ENCODE results near the gene NTSR1.

Gene NTSR1

DNA sequence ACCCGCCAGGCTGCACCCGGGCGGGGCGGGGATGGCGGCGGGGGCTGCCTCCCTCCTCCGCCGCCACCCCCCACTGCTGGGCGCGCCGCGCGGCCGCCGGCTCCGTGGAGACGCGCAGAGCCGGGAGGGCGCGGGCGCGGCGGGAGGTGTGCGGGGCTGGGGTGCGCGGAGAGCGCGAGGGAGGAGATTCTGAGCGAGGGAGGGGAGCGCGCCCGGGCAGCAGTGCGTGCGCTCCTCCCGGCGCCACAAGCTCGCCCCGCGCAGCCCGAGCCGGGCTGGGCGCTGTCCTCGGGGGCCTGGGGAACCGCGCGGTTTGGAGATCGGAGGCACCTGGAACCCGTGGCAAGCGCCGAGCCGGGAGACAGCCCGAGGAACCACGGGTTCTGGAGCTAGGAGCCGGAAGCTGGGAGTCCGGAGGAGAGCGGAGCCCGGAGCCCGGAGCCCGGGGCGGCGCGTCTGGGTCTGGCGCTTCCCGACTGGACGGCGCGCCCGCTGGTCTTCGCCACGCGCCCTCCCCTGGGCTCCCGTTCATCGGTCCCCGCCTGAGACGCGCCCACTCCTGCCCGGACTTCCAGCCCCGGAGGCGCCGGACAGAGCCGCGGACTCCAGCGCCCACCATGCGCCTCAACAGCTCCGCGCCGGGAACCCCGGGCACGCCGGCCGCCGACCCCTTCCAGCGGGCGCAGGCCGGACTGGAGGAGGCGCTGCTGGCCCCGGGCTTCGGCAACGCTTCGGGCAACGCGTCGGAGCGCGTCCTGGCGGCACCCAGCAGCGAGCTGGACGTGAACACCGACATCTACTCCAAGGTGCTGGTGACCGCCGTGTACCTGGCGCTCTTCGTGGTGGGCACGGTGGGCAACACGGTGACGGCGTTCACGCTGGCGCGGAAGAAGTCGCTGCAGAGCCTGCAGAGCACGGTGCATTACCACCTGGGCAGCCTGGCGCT, at the start of gene NTSR1:
NTSR1 (plus strand) TSS at position 246 of the 946 bp plus-strand sequence; CDS start at position 618, 372 bp downstream.
- no peak for DNase-seq (ENCODE audit: low read depth)

GRCh38 chr20:62659488-62660239, 49.0 kb upstream of the NTSR1 start:
- DNase-seq (ENCODE audit: low read depth), result no peak

- no peak for DNase-seq (ENCODE audit: low read depth)
Observed at GRCh38 chr20:62660240-62660615, 48.4 kb upstream of the NTSR1 start.

GRCh38 chr20:62660768-62661167, 47.9 kb upstream of the NTSR1 start:
- DNase-seq (ENCODE audit: low read depth), result no peak

DNA sequence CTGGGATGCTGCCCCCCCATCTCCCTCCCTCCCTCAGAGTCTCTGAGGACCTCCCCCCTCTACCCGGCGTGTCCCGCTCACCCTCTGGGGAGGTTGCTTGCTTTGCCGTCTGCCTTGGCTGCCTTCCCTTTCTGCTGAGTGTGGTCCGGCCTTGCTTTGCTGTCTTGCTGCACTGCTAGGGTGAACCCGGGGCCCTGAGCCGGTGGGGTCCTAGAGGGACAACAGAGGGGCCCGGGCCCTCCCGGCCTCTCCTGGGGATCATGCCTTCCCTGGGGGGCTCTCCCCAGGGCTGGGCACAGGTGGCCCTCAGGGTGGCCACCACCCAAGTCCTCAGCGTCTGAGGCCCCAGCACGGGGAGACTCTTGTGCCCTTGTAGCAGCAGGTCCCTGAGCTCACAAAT, 47.0 kb upstream of the NTSR1 start:
- DNase-seq (ENCODE audit: low read depth), result no peak

DNA sequence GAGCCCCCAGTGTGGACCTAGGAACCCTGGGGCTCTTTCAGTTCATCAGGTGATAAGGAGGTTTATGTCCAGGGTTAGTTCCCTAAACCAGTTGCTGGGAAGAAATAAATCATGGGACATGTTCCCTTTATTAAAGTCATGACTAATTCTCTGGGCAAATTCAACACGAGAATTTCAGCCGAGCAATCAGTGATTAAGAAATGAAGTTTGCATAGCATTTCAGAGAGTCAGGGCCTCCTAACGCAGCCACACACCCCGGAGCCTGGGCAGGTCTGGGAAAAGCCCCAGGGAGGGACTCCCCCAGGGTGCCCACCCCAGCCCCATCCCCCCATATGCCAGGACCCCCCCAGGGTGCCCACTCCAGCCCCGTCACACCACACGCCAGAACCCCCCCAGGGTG, 46.2 kb upstream of the NTSR1 start:
- peak; percentile 78 for DNase-seq (ENCODE audit: low read depth)

GRCh38 chr20:62663145-62664018, 45.3 kb upstream of the NTSR1 start:
- DNase-seq (ENCODE audit: low read depth), result no peak

DNA sequence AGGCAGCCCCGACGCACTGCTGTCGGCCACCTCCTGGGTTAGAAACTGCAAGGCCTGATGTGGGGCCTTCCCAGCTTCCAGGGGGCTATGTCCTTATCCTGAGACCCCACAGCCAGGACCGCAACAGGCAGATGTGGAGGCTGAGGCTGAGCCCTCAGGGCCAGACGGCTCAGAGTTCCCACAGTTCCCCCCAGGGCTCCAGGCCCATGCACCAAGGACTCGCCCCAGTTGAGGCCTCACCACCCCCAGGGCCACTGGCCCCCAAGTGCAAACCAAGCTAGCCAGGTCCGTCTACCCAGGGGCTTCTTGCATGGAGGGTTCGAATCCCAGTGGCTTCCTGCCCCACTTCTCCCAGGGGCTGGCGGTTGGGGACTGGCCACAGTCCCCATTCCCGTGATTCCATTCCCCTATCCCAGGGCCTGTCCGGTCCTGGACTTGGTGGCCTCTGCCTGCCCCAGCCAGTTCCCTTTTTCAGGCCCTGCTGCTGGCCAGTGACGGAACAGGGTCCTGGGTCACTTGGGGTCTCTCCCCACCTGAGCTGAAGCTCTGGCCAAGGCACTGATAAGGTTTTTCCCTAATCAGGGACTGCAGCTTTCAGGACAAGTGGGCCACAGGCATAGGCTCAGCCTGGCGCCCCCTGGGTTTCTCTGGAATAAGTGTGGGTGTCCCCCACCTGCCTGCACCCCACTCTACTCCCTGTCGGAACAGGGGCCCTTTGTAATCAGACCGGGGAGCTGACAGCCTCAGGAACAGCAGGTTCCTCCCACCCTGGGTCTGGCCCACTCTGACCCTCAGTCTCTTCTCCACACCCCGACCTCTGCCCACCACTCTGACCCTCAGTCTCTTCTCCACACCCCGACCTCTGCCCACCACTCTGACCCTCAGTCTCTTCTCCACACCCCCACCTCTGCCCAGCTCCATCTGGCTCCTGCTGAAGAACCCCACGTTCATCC, 44.3 kb upstream of the NTSR1 start:
- DNase-seq (ENCODE audit: low read depth), result no peak

- DNase-seq (ENCODE audit: low read depth), result no peak
Observed at GRCh38 chr20:62665153-62665754, 43.4 kb upstream of the NTSR1 start.

DNA sequence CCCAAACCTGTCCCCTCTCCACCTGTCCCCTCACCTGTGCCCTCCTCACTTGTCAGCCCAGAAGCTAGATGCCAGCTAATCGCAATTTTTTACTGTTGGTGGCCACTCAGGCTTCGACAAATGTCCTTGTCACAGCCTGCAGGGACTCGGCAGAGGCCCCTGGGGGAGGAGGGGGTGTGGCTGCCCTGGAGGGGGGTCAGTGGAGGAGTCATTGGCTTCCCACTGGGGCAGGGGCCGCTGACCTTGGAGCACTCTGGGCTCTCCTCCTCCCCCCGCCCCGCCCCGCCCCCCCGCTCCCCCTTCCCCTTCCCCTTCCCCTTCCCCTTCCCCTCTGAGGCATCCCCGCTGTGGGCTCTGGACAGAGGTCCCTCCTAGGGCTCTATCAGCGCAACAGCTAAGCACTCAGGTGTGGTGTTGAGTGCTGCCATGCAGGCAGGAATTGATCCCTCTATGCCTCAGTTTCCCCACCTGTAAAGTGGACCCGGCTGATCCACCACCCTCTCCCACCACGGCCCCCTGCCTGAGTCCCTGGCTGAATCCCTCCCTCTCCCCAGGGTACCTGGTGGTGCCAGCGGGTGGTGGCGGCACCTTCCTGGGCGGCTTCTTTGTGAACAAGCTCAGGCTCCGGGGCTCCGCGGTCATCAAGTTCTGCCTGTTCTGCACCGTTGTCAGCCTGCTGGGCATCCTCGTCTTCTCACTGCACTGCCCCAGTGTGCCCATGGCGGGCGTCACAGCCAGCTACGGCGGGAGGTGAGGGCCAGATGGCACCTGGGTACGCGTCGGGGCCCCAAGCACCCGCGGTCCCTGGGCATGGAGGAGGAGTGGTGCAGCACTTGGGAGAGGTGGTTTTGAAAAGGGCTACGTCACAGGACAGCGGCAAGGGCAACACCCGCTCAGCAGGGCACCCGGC, 42.6 kb upstream of the NTSR1 start:
- DNase-seq (ENCODE audit: low read depth), result no peak

GRCh38 chr20:62666736-62667529, 41.7 kb upstream of the NTSR1 start:
- DNase-seq (ENCODE audit: low read depth), result no peak

DNA sequence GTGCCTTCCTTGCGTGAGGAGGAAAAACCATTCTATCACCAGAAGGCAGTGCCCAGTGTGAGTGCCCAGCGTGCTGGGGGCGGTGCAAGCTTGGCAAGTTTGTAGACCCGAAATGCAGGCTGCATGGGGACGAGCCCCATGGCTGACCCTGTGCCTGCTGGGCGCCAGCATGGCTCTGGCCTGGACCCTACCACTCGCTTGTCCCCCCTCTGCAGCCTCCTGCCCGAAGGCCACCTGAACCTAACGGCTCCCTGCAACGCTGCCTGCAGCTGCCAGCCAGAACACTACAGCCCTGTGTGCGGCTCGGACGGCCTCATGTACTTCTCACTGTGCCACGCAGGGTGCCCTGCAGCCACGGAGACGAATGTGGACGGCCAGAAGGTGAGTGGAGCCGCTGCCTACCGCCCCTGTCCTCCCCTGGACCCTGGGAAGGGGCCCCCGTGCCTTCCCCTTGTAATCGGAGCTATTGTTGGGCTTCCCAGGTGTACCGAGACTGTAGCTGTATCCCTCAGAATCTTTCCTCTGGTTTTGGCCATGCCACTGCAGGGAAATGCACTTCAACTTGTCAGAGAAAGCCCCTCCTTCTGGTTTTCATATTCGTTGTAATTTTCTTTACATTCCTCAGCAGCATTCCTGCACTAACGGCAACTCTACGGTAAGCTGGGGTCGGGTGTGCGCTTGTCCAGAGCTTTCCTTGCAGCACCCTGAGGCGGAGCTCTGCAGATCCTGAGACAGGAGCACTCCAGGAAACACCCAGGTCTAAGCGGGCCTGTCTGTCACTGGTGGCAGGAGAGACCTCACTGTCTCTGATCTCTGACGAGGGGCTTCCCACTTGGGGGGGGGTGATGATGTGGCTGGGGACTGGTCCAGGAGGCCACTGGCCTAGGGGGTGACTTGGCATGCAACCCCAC, 40.9 kb upstream of the NTSR1 start:
- DNase-seq (ENCODE audit: low read depth), result no peak

- DNase-seq (ENCODE audit: low read depth), result no peak
Observed at GRCh38 chr20:62668441-62669027, 40.1 kb upstream of the NTSR1 start.

GRCh38 chr20:62669249-62669648, 39.4 kb upstream of the NTSR1 start:
- no peak for DNase-seq (ENCODE audit: low read depth)

DNA sequence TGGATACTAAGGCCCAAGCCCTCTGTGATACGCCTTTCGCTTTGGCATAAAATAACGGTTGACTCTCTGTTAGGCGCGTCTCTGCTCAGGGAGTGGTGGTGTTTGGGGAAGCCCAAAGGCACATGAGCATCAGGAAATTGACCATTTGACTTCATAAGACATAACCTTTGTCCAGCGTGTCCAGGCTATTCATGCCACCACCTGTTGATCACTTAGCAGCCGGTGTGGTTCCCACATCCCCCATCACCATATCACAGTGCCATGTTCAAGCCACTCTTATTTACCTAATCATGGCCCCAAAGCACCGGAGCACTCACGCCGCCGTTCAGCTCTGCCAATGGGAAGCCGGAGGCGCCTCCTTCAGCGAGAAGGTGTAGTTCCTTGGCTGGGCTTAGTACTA, 38.5 kb upstream of the NTSR1 start:
- no peak for DNase-seq (ENCODE audit: low read depth)

- DNase-seq (ENCODE audit: low read depth), result no peak
Observed at GRCh38 chr20:62670998-62671397, 37.6 kb upstream of the NTSR1 start.

GRCh38 chr20:62671765-62672164, 36.9 kb upstream of the NTSR1 start:
- DNase-seq (ENCODE audit: low read depth), result no peak

Measured in GM04503 (cell line).